Measurements from ENCODE around the gene INHA. TPM values are rescaled to one million over a fixed set of nuclear protein-coding genes. Genes with fewer than 3 reads are reported as not detected.

Gene INHA
- total RNA-seq, 4 donors from 2014 or later: not detected

DNA sequence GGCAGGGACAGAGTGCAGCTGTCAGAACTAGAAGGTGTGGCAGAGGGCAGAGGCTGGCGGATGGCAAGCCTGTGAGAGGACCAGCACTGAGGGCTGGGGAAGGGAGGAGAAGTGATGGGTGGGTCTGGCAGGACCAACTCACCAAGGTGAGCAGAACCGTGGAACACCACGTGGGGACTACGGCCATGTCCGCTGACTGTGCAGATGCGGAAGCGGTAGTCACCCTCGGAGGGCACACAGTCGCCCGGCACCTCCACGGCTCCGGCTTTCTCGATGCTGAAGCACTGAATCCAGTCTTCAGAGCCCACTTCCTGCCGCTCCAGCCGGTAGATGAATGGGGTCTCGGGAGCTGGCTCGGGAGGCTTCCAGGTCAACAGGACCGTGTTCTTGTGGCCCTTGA is 5.0 kb upstream of the INHA start:
- Histone ChIP-seq H3K27me3 (peaks cover 20% of the 10 kb centered on the region), H3K4me3 (no peak overlapping the region), H3K27ac (no peak overlapping the region), H3K36me3 (no peaks in the 10 kb centered on the region), H3K9me3 (no peaks in the 10 kb centered on the region), H3K4me1 (peaks cover 3 to 17% (median 8%) of the 10 kb centered on the region in 4 donors)
- no peak for DNase-seq
- in situ Hi-C loops (cut with MboI; ENCODE audit: low pct_ligation_motif_present in 1 of 4, low pct_unique_long_range_greater_than_20kb in 1 of 4, low sequenced_read_pairs in 3 of 4): no loop called here
- TF ChIP-seq POLR2AphosphoS5 (IDR thresholded peaks at IDR 0.05): no peak
- TF ChIP-seq EP300 (IDR thresholded peaks at IDR 0.05; ENCODE audit: low read depth): no peak
- TF ChIP-seq POLR2A (IDR thresholded peaks at IDR 0.05): no peak
- TF ChIP-seq, protein P1, sequence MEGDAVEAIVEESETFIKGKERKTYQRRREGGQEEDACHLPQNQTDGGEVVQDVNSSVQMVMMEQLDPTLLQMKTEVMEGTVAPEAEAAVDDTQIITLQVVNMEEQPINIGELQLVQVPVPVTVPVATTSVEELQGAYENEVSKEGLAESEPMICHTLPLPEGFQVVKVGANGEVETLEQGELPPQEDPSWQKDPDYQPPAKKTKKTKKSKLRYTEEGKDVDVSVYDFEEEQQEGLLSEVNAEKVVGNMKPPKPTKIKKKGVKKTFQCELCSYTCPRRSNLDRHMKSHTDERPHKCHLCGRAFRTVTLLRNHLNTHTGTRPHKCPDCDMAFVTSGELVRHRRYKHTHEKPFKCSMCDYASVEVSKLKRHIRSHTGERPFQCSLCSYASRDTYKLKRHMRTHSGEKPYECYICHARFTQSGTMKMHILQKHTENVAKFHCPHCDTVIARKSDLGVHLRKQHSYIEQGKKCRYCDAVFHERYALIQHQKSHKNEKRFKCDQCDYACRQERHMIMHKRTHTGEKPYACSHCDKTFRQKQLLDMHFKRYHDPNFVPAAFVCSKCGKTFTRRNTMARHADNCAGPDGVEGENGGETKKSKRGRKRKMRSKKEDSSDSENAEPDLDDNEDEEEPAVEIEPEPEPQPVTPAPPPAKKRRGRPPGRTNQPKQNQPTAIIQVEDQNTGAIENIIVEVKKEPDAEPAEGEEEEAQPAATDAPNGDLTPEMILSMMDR (IDR thresholded peaks at IDR 0.05): no peak
- intact Hi-C loops (cut with DNase I; ENCODE audit: low total_unique reads): no loop called here
- 92% methylated on average over 18 of the region's 18 CpGs; no CpG with 5 or more reads in 1 of the 2 donors for WGBS, 2 donors (ENCODE audit: low coverage in 1 of 2)

DNA sequence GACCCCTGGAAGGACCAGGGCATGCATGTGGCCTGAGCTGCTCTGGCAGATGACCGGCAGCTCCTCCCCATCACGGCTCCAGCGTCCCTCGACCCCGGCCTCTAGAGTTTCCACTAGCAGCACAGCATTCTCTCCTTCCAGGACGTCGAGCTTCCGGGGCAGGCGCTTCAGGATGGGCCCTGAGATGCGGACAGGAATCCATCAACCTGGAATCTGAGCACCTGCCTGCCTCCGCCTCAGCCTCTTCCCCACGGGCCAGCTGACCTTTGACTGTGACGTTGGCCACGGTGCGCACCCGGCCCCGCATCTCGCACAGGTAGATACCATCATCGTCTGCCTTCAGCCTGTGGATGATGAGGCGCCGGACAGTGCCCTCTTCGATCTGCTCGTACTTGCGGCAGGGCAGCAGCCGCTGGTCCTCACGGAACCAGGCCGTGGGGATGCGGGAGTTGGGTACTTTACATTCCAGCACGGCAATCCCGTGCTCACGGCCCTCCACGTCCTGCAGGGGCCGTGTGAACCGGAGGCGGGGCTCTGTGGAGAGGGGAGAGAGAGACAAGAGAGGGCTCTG is 4.2 kb upstream of the INHA start:
- in situ Hi-C loops (cut with MboI; ENCODE audit: low pct_ligation_motif_present in 1 of 4, low pct_unique_long_range_greater_than_20kb in 1 of 4, low sequenced_read_pairs in 3 of 4) (no loop called here), intact Hi-C loops (cut with DNase I; ENCODE audit: low total_unique reads) (no loop called here)
- 80 to 91% methylated on average over 1 to 35 of the region's 35 CpGs for WGBS, 2 donors (ENCODE audit: low coverage in 1 of 2)
- no peaks in the 10 kb centered on the region for H3K9me3 ChIP-seq
- peaks cover 3 to 17% (median 8%) of the 10 kb centered on the region in 4 donors for H3K4me1 ChIP-seq
- no peak overlapping the region for H3K4me3 ChIP-seq
- no peak for DNase-seq
- no peak overlapping the region for H3K27ac ChIP-seq
- no peaks in the 10 kb centered on the region for H3K36me3 ChIP-seq
- TF ChIP-seq, protein P1 (IDR thresholded peaks at IDR 0.05): no peak
- TF ChIP-seq POLR2A (IDR thresholded peaks at IDR 0.05): no peak
- TF ChIP-seq POLR2AphosphoS5 (IDR thresholded peaks at IDR 0.05): no peak
- no peak for TF ChIP-seq EP300 (IDR thresholded peaks at IDR 0.05; ENCODE audit: low read depth)
- H3K27me3 ChIP-seq: peaks cover 28% of the 10 kb centered on the region

DNA sequence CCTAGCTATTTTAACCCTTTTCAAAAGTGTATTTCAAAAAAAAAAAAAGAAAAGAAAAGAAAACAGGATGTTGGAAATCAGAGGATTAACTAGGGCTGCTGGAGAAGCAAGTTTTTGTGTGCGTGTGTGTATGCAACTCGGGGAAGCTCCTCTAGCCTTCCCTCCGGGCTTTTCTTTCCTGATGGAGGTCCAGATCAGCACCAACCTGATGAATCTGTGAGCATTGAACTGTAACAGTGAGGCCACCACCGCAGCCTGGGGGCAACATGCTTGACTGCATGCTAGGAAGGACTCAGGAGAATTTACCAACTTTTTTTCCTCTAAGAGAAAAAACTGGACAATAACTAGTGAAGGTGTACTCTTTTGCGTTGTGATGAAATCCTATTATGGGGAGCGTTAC is 3.1 kb upstream of the INHA start:
- no peak overlapping the region for H3K4me3 ChIP-seq
- H3K27me3 ChIP-seq: peaks cover 30% of the 10 kb centered on the region
- in situ Hi-C loops (cut with MboI; ENCODE audit: low pct_ligation_motif_present in 1 of 4, low pct_unique_long_range_greater_than_20kb in 1 of 4, low sequenced_read_pairs in 3 of 4): no loop called here
- no peak for DNase-seq
- H3K36me3 ChIP-seq: no peaks in the 10 kb centered on the region
- peaks cover 3 to 17% (median 8%) of the 10 kb centered on the region in 4 donors for H3K4me1 ChIP-seq
- WGBS, 2 donors (ENCODE audit: low coverage in 1 of 2): 85 to 96% methylated on average over 5 to 6 of the region's 6 CpGs
- H3K27ac ChIP-seq: no peak overlapping the region
- intact Hi-C loops (cut with DNase I; ENCODE audit: low total_unique reads): no loop called here
- no peaks in the 10 kb centered on the region for H3K9me3 ChIP-seq
- TF ChIP-seq POLR2A (IDR thresholded peaks at IDR 0.05) (no peak), POLR2AphosphoS5 (IDR thresholded peaks at IDR 0.05) (no peak), EP300 (IDR thresholded peaks at IDR 0.05; ENCODE audit: low read depth) (no peak)
- TF ChIP-seq, protein P1 (IDR thresholded peaks at IDR 0.05): no peak

DNA sequence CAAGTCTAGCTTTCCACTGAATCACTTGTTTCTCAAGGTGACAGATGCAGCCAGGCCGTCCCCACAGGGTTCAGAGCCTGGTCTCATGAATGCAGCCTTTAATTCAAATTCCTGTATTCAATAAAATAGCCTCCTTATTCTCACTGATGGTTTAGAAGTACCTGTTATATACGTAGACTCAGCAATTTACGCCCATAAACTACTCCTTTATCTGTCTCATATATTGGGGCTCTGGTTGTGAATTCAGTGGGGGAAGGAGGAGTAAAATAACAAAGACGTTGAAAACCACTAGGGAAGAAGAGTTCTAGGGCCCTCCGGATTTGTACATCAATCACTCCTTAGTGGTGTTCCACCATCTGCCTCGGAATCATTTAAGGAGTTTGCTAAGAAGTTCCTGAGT is 2.5 kb upstream of the INHA start:
- intact Hi-C loops (cut with DNase I; ENCODE audit: low total_unique reads): loop anchor here (2.0 kb wide), 1 partner anchor 27 kb away; the partner anchor contains the start of gene STK11IP
- no peak overlapping the region for H3K4me3 ChIP-seq
- 85 to 89% methylated on average over 5 to 6 of the region's 6 CpGs for WGBS, 2 donors (ENCODE audit: low coverage in 1 of 2)

More for the DNA sequence above, 2.5 kb upstream of the INHA start:
- H3K36me3 ChIP-seq: no peaks in the 10 kb centered on the region
- in situ Hi-C loops (cut with MboI; ENCODE audit: low pct_ligation_motif_present in 1 of 4, low pct_unique_long_range_greater_than_20kb in 1 of 4, low sequenced_read_pairs in 3 of 4): no loop called here
- no peak overlapping the region for H3K27ac ChIP-seq
- H3K9me3 ChIP-seq: no peaks in the 10 kb centered on the region
- peaks cover 30% of the 10 kb centered on the region for H3K27me3 ChIP-seq
- no peak for DNase-seq
- TF ChIP-seq POLR2AphosphoS5 (IDR thresholded peaks at IDR 0.05): no peak
- no peak for TF ChIP-seq POLR2A (IDR thresholded peaks at IDR 0.05)
- TF ChIP-seq, protein P1 (IDR thresholded peaks at IDR 0.05): no peak
- TF ChIP-seq EP300 (IDR thresholded peaks at IDR 0.05; ENCODE audit: low read depth): no peak
- H3K4me1 ChIP-seq: peaks cover 3 to 17% (median 8%) of the 10 kb centered on the region in 4 donors
